Measurements from ENCODE around the gene SPOCK1. TPM values are rescaled to one million over a fixed set of nuclear protein-coding genes. Genes with fewer than 3 reads are reported as not detected.

The SPOCK1 gene
- total RNA-seq, 1 donor: 231 TPM

DNA sequence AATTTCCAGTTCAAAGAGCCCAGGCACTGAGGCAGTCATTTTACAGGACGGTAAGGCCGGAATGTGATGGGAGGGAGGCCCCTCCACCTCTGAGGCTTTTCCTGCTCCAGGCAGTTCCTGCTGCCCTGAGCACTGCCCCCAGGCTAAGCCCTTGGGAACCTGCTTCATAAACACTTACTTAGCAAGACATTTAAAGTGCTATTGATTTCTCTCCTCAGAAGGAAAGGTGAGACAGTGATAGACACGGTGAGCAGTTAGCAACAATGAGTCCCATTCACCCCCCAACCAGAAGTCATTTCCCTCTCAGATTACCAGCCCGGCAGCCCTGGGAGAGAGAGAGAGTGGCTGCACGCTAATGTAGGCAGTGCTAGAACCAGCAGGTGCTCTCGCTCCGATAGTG lies 462.5 kb downstream of the SPOCK1 start:
- Histone ChIP-seq H3K27ac (ENCODE audit: low read depth, low read length) (no peak overlapping the region), H3K36me3 (ENCODE audit: insufficient read depth, low read length) (no peaks in the 10 kb centered on the region), H3K4me2 (ENCODE audit: insufficient read depth, low read length) (no peak overlapping the region), H3K4me1 (ENCODE audit: insufficient read depth, low read length) (peaks cover 17% of the 10 kb centered on the region), H3K27me3 (ENCODE audit: insufficient read depth, low read length) (no peaks in the 10 kb centered on the region), H2AFZ (ENCODE audit: low read length) (no peak overlapping the region), H4K20me1 (ENCODE audit: insufficient read depth, low read length) (peaks cover 35% of the 10 kb centered on the region), H3K4me3 (ENCODE audit: insufficient read depth, low read length) (no peak overlapping the region), H3K9me3 (ENCODE audit: low read depth, low read length) (no peaks in the 10 kb centered on the region), H3K79me2 (ENCODE audit: insufficient read depth, low read length) (no peaks in the 10 kb centered on the region)
- DNase-seq (ENCODE audit: insufficient read length, low spot score, missing footprints): no peak
- TF ChIP-seq, protein P1, sequence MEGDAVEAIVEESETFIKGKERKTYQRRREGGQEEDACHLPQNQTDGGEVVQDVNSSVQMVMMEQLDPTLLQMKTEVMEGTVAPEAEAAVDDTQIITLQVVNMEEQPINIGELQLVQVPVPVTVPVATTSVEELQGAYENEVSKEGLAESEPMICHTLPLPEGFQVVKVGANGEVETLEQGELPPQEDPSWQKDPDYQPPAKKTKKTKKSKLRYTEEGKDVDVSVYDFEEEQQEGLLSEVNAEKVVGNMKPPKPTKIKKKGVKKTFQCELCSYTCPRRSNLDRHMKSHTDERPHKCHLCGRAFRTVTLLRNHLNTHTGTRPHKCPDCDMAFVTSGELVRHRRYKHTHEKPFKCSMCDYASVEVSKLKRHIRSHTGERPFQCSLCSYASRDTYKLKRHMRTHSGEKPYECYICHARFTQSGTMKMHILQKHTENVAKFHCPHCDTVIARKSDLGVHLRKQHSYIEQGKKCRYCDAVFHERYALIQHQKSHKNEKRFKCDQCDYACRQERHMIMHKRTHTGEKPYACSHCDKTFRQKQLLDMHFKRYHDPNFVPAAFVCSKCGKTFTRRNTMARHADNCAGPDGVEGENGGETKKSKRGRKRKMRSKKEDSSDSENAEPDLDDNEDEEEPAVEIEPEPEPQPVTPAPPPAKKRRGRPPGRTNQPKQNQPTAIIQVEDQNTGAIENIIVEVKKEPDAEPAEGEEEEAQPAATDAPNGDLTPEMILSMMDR (IDR thresholded peaks at IDR 0.05; ENCODE audit: extremely low read depth, low read depth, low read length): no peak

DNA sequence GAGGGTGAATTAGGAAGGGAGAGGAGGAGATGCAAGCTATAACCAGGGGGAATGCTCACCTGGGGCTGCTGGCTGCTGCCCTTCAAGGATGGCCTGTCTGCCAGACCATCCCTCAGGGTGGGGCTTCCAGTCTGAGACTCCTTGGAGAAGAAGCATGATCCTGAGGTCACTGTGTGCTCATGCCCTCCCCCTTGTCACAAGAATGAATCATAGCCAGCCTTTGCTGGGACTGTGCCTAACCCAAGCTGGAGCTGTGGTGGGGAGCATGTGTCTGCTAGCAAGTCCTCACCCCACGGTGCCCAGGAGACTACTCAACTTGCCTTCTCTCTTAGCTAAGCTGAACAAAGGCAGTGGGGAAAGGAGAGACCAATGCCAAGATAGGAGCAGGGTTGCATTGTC lies 463.6 kb downstream of the SPOCK1 start:
- Histone ChIP-seq H4K20me1 (ENCODE audit: insufficient read depth, low read length) (peaks cover 32% of the 10 kb centered on the region), H3K4me2 (ENCODE audit: insufficient read depth, low read length) (no peak overlapping the region), H3K9me3 (ENCODE audit: low read depth, low read length) (no peaks in the 10 kb centered on the region), H2AFZ (ENCODE audit: low read length) (no peak overlapping the region), H3K27me3 (ENCODE audit: insufficient read depth, low read length) (no peaks in the 10 kb centered on the region), H3K27ac (ENCODE audit: low read depth, low read length) (no peak overlapping the region), H3K79me2 (ENCODE audit: insufficient read depth, low read length) (no peaks in the 10 kb centered on the region), H3K4me1 (ENCODE audit: insufficient read depth, low read length) (peaks cover 10% of the 10 kb centered on the region), H3K4me3 (ENCODE audit: insufficient read depth, low read length) (no peak overlapping the region), H3K36me3 (ENCODE audit: insufficient read depth, low read length) (no peaks in the 10 kb centered on the region)
- DNase-seq (ENCODE audit: insufficient read length, low spot score, missing footprints): no peak
- TF ChIP-seq, protein P1 (IDR thresholded peaks at IDR 0.05; ENCODE audit: extremely low read depth, low read depth, low read length): no peak

DNA sequence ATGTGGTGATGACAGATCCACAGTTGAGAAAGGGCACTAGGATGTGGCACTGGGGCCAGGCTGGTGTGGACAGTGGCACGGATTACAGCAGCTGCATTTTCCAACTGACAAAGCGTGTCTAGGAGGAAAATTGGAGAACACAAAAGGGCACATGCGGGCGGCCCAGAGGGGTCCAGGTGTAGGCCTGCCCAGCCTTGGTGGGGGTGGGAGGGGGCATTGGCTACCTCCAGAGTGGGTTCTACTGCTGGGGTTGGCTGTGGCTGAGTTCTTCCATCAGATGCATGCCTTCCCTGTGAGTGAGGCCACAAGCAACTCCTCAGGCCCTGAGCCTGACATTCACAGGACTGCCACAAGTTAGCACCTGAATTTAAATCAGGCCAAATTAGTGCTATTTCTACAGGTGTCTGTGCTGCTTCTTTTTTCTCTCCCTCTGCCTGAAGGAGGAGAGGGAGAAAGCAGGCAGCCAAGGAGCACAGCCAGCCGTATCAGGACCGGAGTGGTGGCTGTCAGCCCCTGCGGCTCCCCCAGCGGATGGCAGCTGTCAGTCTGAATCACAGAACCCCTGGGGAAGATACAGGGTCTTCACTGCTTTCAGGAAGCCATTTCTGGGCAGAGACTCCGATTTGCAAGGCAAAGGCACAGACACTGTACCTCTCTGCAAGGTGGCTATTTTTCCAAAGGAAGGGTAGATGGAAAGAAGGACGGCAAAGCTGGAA lies 464.2 kb downstream of the SPOCK1 start:
- no peaks in the 10 kb centered on the region for H3K9me3 ChIP-seq (ENCODE audit: low read depth, low read length)
- H3K4me1 ChIP-seq (ENCODE audit: insufficient read depth, low read length): peaks cover 7% of the 10 kb centered on the region
- H2AFZ ChIP-seq (ENCODE audit: low read length): no peak overlapping the region
- no peaks in the 10 kb centered on the region for H3K36me3 ChIP-seq (ENCODE audit: insufficient read depth, low read length)
- TF ChIP-seq, protein P1 (IDR thresholded peaks at IDR 0.05; ENCODE audit: extremely low read depth, low read depth, low read length): no peak
- H3K4me2 ChIP-seq (ENCODE audit: insufficient read depth, low read length): no peak overlapping the region
- H3K27me3 ChIP-seq (ENCODE audit: insufficient read depth, low read length): no peaks in the 10 kb centered on the region
- no peak overlapping the region for H3K27ac ChIP-seq (ENCODE audit: low read depth, low read length)
- peaks cover 29% of the 10 kb centered on the region for H4K20me1 ChIP-seq (ENCODE audit: insufficient read depth, low read length)
- no peak for DNase-seq (ENCODE audit: insufficient read length, low spot score, missing footprints)
- H3K4me3 ChIP-seq (ENCODE audit: insufficient read depth, low read length): no peak overlapping the region
- no peaks in the 10 kb centered on the region for H3K79me2 ChIP-seq (ENCODE audit: insufficient read depth, low read length)

DNA sequence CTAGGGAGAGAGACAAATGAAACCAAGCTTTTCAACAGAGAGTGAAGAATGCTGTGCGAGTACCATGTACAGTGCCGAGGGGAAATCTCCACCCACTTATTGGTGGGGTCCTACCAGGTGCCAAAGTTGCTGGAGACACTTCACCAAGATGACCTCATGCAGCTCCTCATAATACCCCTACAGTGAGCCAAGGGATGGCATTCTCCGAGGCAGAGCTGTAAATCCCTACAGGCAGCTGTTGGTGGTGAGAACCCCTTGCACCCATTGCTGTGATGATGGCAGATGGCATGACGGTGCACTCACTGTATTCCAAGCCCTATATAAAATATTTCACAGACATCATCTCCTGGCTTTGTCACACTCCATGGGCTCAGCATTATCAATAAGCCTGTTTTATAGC lies 464.9 kb downstream of the SPOCK1 start:
- Histone ChIP-seq H4K20me1 (ENCODE audit: insufficient read depth, low read length) (peaks cover 22% of the 10 kb centered on the region), H3K4me3 (ENCODE audit: insufficient read depth, low read length) (no peak overlapping the region), H3K9me3 (ENCODE audit: low read depth, low read length) (no peaks in the 10 kb centered on the region), H3K27me3 (ENCODE audit: insufficient read depth, low read length) (no peaks in the 10 kb centered on the region), H3K4me1 (ENCODE audit: insufficient read depth, low read length) (peaks cover 7% of the 10 kb centered on the region), H3K4me2 (ENCODE audit: insufficient read depth, low read length) (no peak overlapping the region), H3K27ac (ENCODE audit: low read depth, low read length) (no peak overlapping the region), H3K36me3 (ENCODE audit: insufficient read depth, low read length) (no peaks in the 10 kb centered on the region), H3K79me2 (ENCODE audit: insufficient read depth, low read length) (no peaks in the 10 kb centered on the region), H2AFZ (ENCODE audit: low read length) (no peak overlapping the region)
- TF ChIP-seq, protein P1 (IDR thresholded peaks at IDR 0.05; ENCODE audit: extremely low read depth, low read depth, low read length): no peak
- no peak for DNase-seq (ENCODE audit: insufficient read length, low spot score, missing footprints)
